H9 (cell line): ENCODE measurements around the gene MLPH. TPM values are rescaled to one million over a fixed set of nuclear protein-coding genes. Genes with fewer than 3 reads are reported as not detected.

Experiments
- DNase-seq: peaks from one replicate; pipeline ENCODE4 v3.0.0-alpha.2; 2017
- H2AFZ ChIP-seq: one replicate; pipeline ENCODE4 v1.6.1; 2013; ENCODE audit warnings: mild to moderate bottlenecking, low read length, control low read depth, moderate library complexity
- H2AK5ac ChIP-seq: 2 replicates; pipeline ENCODE4 v1.6.1; 2013; ENCODE audit warnings: low read length, control low read depth, mixed read lengths; ENCODE audit not compliant: insufficient read length
- H2BK120ac ChIP-seq: one replicate; pipeline ENCODE4 v1.6.1; 2013; ENCODE audit warnings: low read depth, mild to moderate bottlenecking, low read length, control low read depth, inconsistent platforms; ENCODE audit not compliant: poor library complexity, severe bottlenecking
- H2BK12ac ChIP-seq: 2 replicates; pipeline ENCODE4 v1.6.1; 2013; ENCODE audit warnings: low read length, control low read depth, mixed read lengths, low read depth; ENCODE audit not compliant: insufficient read length
- H2BK15ac ChIP-seq: 2 replicates; pipeline ENCODE4 v1.6.1; 2013; ENCODE audit warnings: low read depth, low read length, control low read depth
- H2BK20ac ChIP-seq: one replicate; pipeline ENCODE4 v1.6.1; 2013; ENCODE audit warnings: low read depth, mild to moderate bottlenecking, low read length, control low read depth, inconsistent platforms; ENCODE audit not compliant: poor library complexity, severe bottlenecking
- H2BK5ac ChIP-seq: 2 replicates; pipeline ENCODE4 v1.6.1; 2013; ENCODE audit warnings: low read length, control low read depth, mixed read lengths; ENCODE audit not compliant: insufficient read length
- H3K14ac ChIP-seq: 2 replicates; pipeline ENCODE4 v1.6.1; 2013; ENCODE audit warnings: low read length, control low read depth; ENCODE audit not compliant: insufficient read depth
- H3K18ac ChIP-seq: 2 replicates; pipeline ENCODE4 v1.6.1; 2013; ENCODE audit warnings: low read depth, mild to moderate bottlenecking, mixed read lengths, low read length, control low read depth; ENCODE audit not compliant: insufficient read length
- H3K23ac ChIP-seq: 2 replicates; pipeline ENCODE4 v1.6.1; 2013; ENCODE audit warnings: low read length, control low read depth, mixed read lengths, low read depth; ENCODE audit not compliant: insufficient read length
- H3K23me2 ChIP-seq: 2 replicates; pipeline ENCODE4 v1.6.1; 2013; ENCODE audit warnings: low read depth, mild to moderate bottlenecking, mixed read lengths, low read length, control low read depth; ENCODE audit not compliant: insufficient read length, poor library complexity, severe bottlenecking
- H3K27ac ChIP-seq: 2 replicates; pipeline ENCODE4 v1.5.1; 2013; ENCODE audit warnings: low read length, control low read depth, mixed read lengths, low read depth; ENCODE audit not compliant: insufficient read length
- H3K27me3 ChIP-seq: 2 replicates; pipeline ENCODE4 v1.6.1; 2013; ENCODE audit warnings: low read length, control low read depth, inconsistent platforms; ENCODE audit not compliant: insufficient read depth
- H3K4ac ChIP-seq: 2 replicates; pipeline ENCODE4 v1.6.1; 2013; ENCODE audit warnings: low read depth, mild to moderate bottlenecking, control low read depth, inconsistent platforms, low read length, moderate library complexity
- H3K4me1 ChIP-seq: 2 replicates; pipeline ENCODE4 v1.6.1; 2013; ENCODE audit warnings: low read length, control low read depth, inconsistent platforms; ENCODE audit not compliant: insufficient read depth
- H3K4me2 ChIP-seq: 2 replicates; pipeline ENCODE4 v1.6.1; 2013; ENCODE audit warnings: low read length, control low read depth, mixed read lengths; ENCODE audit not compliant: insufficient read length, insufficient read depth
- H3K56ac ChIP-seq: 2 replicates; pipeline ENCODE4 v1.6.1; 2013; ENCODE audit warnings: low read depth, mild to moderate bottlenecking, mixed read lengths, low read length, control low read depth; ENCODE audit not compliant: insufficient read length
- H3K79me1 ChIP-seq: 2 replicates; pipeline ENCODE4 v1.6.1; 2013; ENCODE audit warnings: low read depth, mild to moderate bottlenecking, moderate library complexity, low read length, control low read depth, inconsistent platforms; ENCODE audit not compliant: insufficient read depth, poor library complexity, severe bottlenecking
- H3K79me2 ChIP-seq: 2 replicates; pipeline ENCODE4 v1.6.1; 2013; ENCODE audit warnings: low read length, control low read depth, inconsistent platforms; ENCODE audit not compliant: insufficient read depth
- H3K9ac ChIP-seq: 2 replicates; pipeline ENCODE4 v1.6.1; 2013; ENCODE audit warnings: low read length, control low read depth, mixed read lengths; ENCODE audit not compliant: insufficient read length; ENCODE audit errors: extremely low read depth
- H3K9me3 ChIP-seq: one replicate; pipeline ENCODE4 v1.6.1; 2013; ENCODE audit warnings: low read depth, low read length, inconsistent platforms; ENCODE audit not compliant: control insufficient read depth
- H3T11ph ChIP-seq: one replicate; pipeline ENCODE4 v1.6.1; 2013; ENCODE audit warnings: mild to moderate bottlenecking, low read length, control low read depth, inconsistent platforms
- H4K20me1 ChIP-seq: one replicate; pipeline ENCODE4 v1.6.1; 2013; ENCODE audit not compliant: control insufficient read depth, insufficient read length, insufficient read depth
- H4K5ac ChIP-seq: 2 replicates; pipeline ENCODE4 v1.6.1; 2013; ENCODE audit warnings: low read depth, mild to moderate bottlenecking, mixed read lengths, low read length, control low read depth; ENCODE audit not compliant: insufficient read length
- H4K8ac ChIP-seq: replicated peaks from 2 replicates; pipeline ENCODE4 v1.6.1; 2013; ENCODE audit warnings: low read length, control low read depth, mixed read lengths, low read depth; ENCODE audit not compliant: insufficient read length
- H4K91ac ChIP-seq: 2 replicates; pipeline ENCODE4 v1.6.1; 2013; ENCODE audit warnings: low read depth, mild to moderate bottlenecking, moderate library complexity, mixed read lengths, low read length, control low read depth; ENCODE audit not compliant: insufficient read length
- H3K27ac Mint-ChIP-seq, 3 experiments: 2 replicates in 2 of 3; 3 replicates in 1 of 3; pipeline ENCODE4 v1.8.0; 2020 to 2021; ENCODE audit warnings: mixed read lengths in 3 of 3, mild to moderate bottlenecking in 1 of 3, moderate library complexity in 1 of 3
- H3K27me3 Mint-ChIP-seq: 2 replicates; pipeline ENCODE4 v1.8.0; 2021; ENCODE audit warnings: low read depth, mild to moderate bottlenecking, moderate library complexity, mixed read lengths
- H3K36me3 Mint-ChIP-seq, 3 experiments: 2 replicates in 2 of 3; 3 replicates in 1 of 3; pipeline ENCODE4 v1.8.0; 2020 to 2021; ENCODE audit warnings: low read depth in 3 of 3, mixed read lengths in 3 of 3; ENCODE audit not compliant: insufficient read depth in 1 of 3
- H3K4me1 Mint-ChIP-seq, 2 experiments: 2 replicates each; pipeline ENCODE4 v1.8.0; 2020; ENCODE audit warnings: mixed read lengths in 2 of 2
- H3K4me3 Mint-ChIP-seq, 2 experiments: 2 replicates in 1 of 2; 3 replicates in 1 of 2; pipeline ENCODE4 v1.8.0; 2020 to 2021; ENCODE audit warnings: mild to moderate bottlenecking in 2 of 2, mixed read lengths in 2 of 2, moderate library complexity in 1 of 2
- H3K9me3 Mint-ChIP-seq, 2 experiments: 2 replicates in 1 of 2; 3 replicates in 1 of 2; pipeline ENCODE4 v1.8.0; 2020; ENCODE audit warnings: mild to moderate bottlenecking in 2 of 2, mixed read lengths in 2 of 2, moderate library complexity in 1 of 2
- WGBS: extraction: QIAGEN DNeasy Blood & Tissue Kit; methylation state at CpG from one replicate; pipeline ENCODE4 v1.1.7; 2013; ENCODE audit warnings: missing lambda C conversion rate, low lambda C conversion rate, mixed read lengths; ENCODE audit not compliant: insufficient read length; ENCODE audit errors: extremely low coverage; 5-methylcytosine and 5-hydroxymethylcytosine counted together
- total RNA-seq: library from RNA; stranded (reverse); gene quantifications from 2 replicates; pipeline ENCODE4 v1.2.1, GENCODE V29; 2021
- TF ChIP-seq, protein P1 (sequence below): fragments of 200-600 bp; sonication (generic); conservative IDR thresholded peaks from 3 replicates; pipeline ENCODE4 v1.8.0; 2021; ENCODE audit warnings: antibody characterized with exemption, mild to moderate bottlenecking

The MLPH gene
- total RNA-seq, 1 experiment from 2014 or later = 3.4 TPM

DNA sequence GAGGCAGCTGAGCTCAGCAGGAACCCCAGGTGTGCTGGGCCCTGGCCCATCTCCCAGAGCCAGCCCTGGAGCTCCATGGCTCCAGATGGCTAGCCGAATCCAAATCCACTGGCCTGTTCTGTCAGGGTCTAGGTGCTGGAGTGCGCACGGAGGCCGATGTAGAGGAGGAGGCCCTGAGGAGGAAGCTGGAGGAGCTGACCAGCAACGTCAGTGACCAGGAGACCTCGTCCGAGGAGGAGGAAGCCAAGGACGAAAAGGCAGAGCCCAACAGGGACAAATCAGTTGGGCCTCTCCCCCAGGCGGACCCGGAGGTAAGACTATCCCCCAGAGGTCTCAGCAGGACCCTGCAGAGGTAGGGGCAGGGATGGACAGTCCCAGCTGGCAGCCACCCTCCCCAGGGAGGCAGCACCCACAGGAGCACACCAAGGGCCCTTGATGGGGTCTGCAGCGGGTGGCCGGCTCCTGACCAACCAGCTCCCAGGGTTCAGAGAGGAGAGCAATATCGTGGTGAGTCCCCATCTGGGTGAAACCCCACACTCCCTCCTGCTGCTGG, 53.2 kb downstream of the MLPH start:
- no peak overlapping the region for H3K27ac Mint-ChIP-seq
- Histone ChIP-seq H3K27ac (no peak overlapping the region), H3K79me1 (no peaks in the 10 kb centered on the region), H3K79me2 (no peaks in the 10 kb centered on the region), H3T11ph (no peak overlapping the region), H3K23me2 (peaks cover under 1% of the 10 kb centered on the region), H3K4ac (no peak overlapping the region), H3K18ac (no peak overlapping the region), H2BK12ac (no peak overlapping the region), H4K5ac (no peak overlapping the region), H3K9ac (no peak overlapping the region), H2BK120ac (no peak overlapping the region), H2AK5ac (no peak overlapping the region), H3K4me1 (no peaks in the 10 kb centered on the region), H3K27me3 (no peaks in the 10 kb centered on the region), H3K9me3 (no peaks in the 10 kb centered on the region), H4K91ac (no peak overlapping the region), H3K14ac (no peak overlapping the region), H4K20me1 (no peaks in the 10 kb centered on the region), H3K23ac (no peak overlapping the region), H4K8ac (no peak overlapping the region), H2AFZ (no peak overlapping the region), H2BK5ac (no peak overlapping the region), H3K4me2 (no peak overlapping the region), H2BK20ac (no peak overlapping the region), H3K56ac (no peak overlapping the region), H2BK15ac (no peak overlapping the region)
- WGBS = no CpG with 5 or more reads among the region's 13 CpGs
- no peak for DNase-seq
- H3K4me1 Mint-ChIP-seq = peaks cover 3 to 6% of the 10 kb centered on the region in 2 experiments; a peak in 1 of 4 replicates
- peaks cover 0 to 3% of the 10 kb centered on the region in 2 experiments; a peak in 2 of 5 replicates for H3K9me3 Mint-ChIP-seq
- TF ChIP-seq, protein P1, sequence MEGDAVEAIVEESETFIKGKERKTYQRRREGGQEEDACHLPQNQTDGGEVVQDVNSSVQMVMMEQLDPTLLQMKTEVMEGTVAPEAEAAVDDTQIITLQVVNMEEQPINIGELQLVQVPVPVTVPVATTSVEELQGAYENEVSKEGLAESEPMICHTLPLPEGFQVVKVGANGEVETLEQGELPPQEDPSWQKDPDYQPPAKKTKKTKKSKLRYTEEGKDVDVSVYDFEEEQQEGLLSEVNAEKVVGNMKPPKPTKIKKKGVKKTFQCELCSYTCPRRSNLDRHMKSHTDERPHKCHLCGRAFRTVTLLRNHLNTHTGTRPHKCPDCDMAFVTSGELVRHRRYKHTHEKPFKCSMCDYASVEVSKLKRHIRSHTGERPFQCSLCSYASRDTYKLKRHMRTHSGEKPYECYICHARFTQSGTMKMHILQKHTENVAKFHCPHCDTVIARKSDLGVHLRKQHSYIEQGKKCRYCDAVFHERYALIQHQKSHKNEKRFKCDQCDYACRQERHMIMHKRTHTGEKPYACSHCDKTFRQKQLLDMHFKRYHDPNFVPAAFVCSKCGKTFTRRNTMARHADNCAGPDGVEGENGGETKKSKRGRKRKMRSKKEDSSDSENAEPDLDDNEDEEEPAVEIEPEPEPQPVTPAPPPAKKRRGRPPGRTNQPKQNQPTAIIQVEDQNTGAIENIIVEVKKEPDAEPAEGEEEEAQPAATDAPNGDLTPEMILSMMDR = no peak
- H3K4me3 Mint-ChIP-seq = no peak overlapping the region
- peaks cover 2% of the 10 kb centered on the region for H3K27me3 Mint-ChIP-seq
- H3K36me3 Mint-ChIP-seq = no peaks in the 10 kb centered on the region; a peak in 1 of 7 replicates
